DMS79 (cell line): ENCODE results near the gene RARRES1.

ENCODE experiments used
- DNase-seq: peaks from one replicate; lab custom pipeline; 2025; lab: John Stamatoyannopoulos, UW

Gene RARRES1

GRCh38 chr3:158735296-158736033 is 3.2 kb upstream of the RARRES1 start:
- DNase-seq: no peak

GRCh38 chr3:158733656-158734055 is 1.4 kb upstream of the RARRES1 start:
- DNase-seq: no peak

- DNase-seq: no peak
Observed at GRCh38 chr3:158732856-158733200, 571 bp upstream of the RARRES1 start.

DNA sequence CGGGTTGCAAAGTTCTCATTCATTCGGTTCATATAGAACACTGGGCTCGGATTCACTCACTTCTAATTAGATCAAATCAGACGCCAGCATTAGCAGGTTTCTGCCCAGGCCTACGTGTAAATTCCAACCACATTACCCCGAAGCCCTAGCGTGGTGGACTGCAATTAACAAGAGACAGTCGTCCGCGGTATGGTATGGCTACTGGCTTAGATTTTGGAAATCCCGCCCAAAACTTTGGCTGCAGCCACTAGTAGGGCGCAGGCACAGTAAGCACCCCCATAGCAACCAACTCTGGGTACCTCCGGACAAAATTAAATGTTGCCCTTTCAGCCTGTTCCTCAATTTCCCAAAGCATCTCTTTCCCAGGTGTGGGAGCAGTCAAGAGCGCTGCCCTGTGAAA is 771 bp downstream of the RARRES1 start:
- no peak for DNase-seq

GRCh38 chr3:158728851-158729250 is 3.4 kb downstream of the RARRES1 start:
- no peak for DNase-seq

- no peak for DNase-seq
Observed at GRCh38 chr3:158728061-158728377, 4.2 kb downstream of the RARRES1 start.

DNA sequence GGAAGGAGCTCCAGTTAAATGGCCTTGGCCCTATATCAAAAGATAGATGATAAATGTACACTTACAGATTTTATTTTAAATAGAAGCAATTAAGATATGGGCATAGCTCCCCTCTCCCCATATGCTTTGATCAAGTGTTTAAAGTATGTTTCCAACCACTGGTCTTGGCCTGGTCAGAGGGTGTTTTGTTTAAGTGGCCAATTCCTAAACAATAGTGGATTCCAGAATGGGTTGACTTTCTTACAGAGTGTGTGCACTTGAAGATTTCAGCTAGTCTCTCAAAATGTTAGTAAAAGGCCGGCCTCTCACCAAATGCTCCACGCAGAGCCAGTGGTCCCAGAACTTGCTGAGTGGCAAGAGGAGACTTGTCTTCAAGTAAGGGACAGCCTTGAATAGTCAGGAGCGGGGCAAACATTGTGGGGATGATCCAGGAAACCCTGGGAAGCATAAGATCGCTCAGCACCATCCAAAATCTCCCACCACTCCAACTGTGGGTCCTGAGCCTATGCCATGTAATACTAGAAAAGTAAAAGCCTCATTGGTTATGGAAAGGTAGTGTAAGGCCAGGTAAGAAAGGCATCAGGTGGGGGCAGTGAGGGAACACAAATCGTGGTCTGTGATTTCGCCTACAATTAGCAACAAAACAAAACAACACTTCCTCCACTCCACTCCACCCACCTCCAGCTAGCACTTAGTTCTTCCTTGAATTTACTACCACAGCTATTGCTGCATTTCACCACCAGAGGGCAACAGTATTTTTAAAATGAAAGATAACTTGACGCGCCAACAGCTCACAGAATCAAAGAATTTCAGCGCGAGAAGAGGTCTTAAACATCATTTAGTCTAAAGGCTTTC is 4.8 kb downstream of the RARRES1 start:
- no peak for DNase-seq

GRCh38 chr3:158725348-158726011 is 6.8 kb downstream of the RARRES1 start:
- no peak for DNase-seq

- no peak for DNase-seq
Observed at GRCh38 chr3:158723991-158724390, 8.3 kb downstream of the RARRES1 start.

DNA sequence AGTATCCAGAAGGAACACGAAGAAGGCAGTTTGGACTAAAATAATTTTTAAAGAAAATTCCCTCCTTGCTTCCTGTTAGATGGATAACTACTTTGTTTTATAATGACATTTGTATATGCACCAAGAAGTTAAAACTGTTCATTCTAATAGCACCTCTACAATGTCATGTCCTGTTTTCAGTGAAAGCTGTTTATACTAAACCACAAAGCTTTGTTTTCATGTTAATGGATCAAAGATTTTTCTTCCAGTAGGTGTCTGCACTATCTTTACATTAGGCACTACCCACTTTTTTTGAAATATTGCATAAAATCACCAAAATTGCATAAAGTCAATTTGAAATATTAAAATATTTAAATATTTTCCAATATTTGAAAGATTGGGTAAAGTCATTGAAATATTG is 10.1 kb downstream of the RARRES1 start:
- no peak for DNase-seq

- DNase-seq: no peak
Observed at GRCh38 chr3:158718490-158719170, 13.6 kb downstream of the RARRES1 start.

DNA sequence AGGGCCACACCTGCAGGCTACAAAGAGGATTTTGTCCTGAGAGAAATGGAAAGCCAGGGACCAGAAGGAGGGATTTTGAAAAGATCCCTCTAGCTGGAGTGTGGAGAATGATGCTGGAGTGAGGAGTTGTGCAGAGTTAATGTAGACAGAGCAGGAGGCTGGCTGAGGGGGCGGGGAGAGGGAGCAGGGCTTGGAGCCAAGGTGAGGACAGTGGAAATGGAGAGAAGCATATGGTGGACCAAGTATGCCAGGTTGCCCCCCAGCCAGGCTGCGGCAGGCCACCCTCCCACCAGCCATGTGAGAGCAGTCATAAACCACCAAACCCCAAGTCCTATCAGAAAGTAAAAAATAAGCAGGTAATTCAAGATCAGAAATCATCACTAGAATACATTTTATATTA is 14.7 kb downstream of the RARRES1 start:
- DNase-seq: no peak

- no peak for DNase-seq
Observed at GRCh38 chr3:158713094-158713499, 19.2 kb downstream of the RARRES1 start.

- no peak for DNase-seq
Observed at GRCh38 chr3:158712443-158712842, 19.8 kb downstream of the RARRES1 start.

- no peak for DNase-seq
Observed at GRCh38 chr3:158711886-158712285, 20.4 kb downstream of the RARRES1 start.

GRCh38 chr3:158710601-158711000 is 21.7 kb downstream of the RARRES1 start:
- DNase-seq: no peak

- no peak for DNase-seq
Observed at GRCh38 chr3:158709666-158710083, 22.6 kb downstream of the RARRES1 start.

- no peak for DNase-seq
Observed at GRCh38 chr3:158703566-158703965, 28.7 kb downstream of the RARRES1 start.

- DNase-seq: no peak
Observed at GRCh38 chr3:158702815-158703481, 29.3 kb downstream of the RARRES1 start.

- DNase-seq: no peak
Observed at GRCh38 chr3:158701420-158702065, 30.7 kb downstream of the RARRES1 start.

- DNase-seq: no peak
Observed at GRCh38 chr3:158700559-158700958, 31.7 kb downstream of the RARRES1 start.
